HepG2 (cell line): ENCODE measurements around the gene ZNF385B. TPM values are rescaled to one million over a fixed set of nuclear protein-coding genes. Genes with fewer than 3 reads are reported as not detected.

ENCODE experiments used
- CTCF ChIP-seq: sonication (generic); formaldehyde crosslinking; IDR thresholded peaks from 2 replicates; pipeline ENCODE4 v1.5.0; 2020; ENCODE audit warnings: mild to moderate bottlenecking, missing genetic modification reagents, moderate library complexity
- GZF1 ChIP-seq: sonication (generic); formaldehyde crosslinking; IDR thresholded peaks from 2 replicates; pipeline ENCODE4 v1.5.1; 2020; ENCODE audit warnings: mild to moderate bottlenecking, missing genetic modification reagents
- HOXA7 ChIP-seq: sonication (generic); formaldehyde crosslinking; IDR thresholded peaks from 2 replicates; pipeline ENCODE4 v1.8.1; 2022; ENCODE audit warnings: mild to moderate bottlenecking, missing genetic modification reagents, moderate library complexity
- JUNB ChIP-seq: sonication (generic); formaldehyde crosslinking; IDR thresholded peaks from 2 replicates; pipeline ENCODE4 v1.8.0; 2022; ENCODE audit warnings: missing genetic modification reagents, mild to moderate bottlenecking, borderline replicate concordance
- MAFK ChIP-seq, 2 experiments: IDR thresholded peaks in 1 of 2; conservative IDR thresholded peaks in 1 of 2; 2 replicates each; pipeline ENCODE4 v1.6.1; 2011; ENCODE audit warnings: improper control_type of control experiment in 2 of 2, low read length in 2 of 2
- NR0B2 ChIP-seq: sonication (generic); formaldehyde crosslinking; IDR thresholded peaks from 2 replicates; pipeline ENCODE4 v1.4.0; 2020; ENCODE audit warnings: mild to moderate bottlenecking, missing genetic modification reagents
- POGZ ChIP-seq: sonication (generic); formaldehyde crosslinking; IDR thresholded peaks from 2 replicates; pipeline ENCODE4 v1.4.0; 2020; ENCODE audit warnings: mild to moderate bottlenecking, missing genetic modification reagents
- PPARG ChIP-seq: conservative IDR thresholded peaks from 2 replicates; pipeline ENCODE4 v1.6.1; 2016; ENCODE audit warnings: missing biosample characterization, missing genetic modification reagents
- RAD21 ChIP-seq: fragments of 450-650 bp; formaldehyde crosslinking; IDR thresholded peaks from 2 replicates; pipeline ENCODE4 v1.5.0; 2020; ENCODE audit warnings: mild to moderate bottlenecking
- RARG ChIP-seq: sonication (generic); formaldehyde crosslinking; IDR thresholded peaks from 2 replicates; pipeline ENCODE4 v1.4.0; 2020; ENCODE audit warnings: low read depth, mild to moderate bottlenecking, missing genetic modification reagents
- REPIN1 ChIP-seq: sonication (generic); formaldehyde crosslinking; IDR thresholded peaks from 2 replicates; pipeline ENCODE4 v1.8.0; 2022; ENCODE audit warnings: missing genetic modification reagents, low read depth, mild to moderate bottlenecking, borderline replicate concordance
- SALL1 ChIP-seq: sonication (generic); formaldehyde crosslinking; IDR thresholded peaks from 2 replicates; pipeline ENCODE4 v1.8.0; 2022; ENCODE audit warnings: mild to moderate bottlenecking, missing genetic modification reagents
- SMC3 ChIP-seq: IDR thresholded peaks from 2 replicates; pipeline ENCODE4 v1.6.1; 2011; ENCODE audit warnings: low read length, improper control_type of control experiment
- SNAPC5 ChIP-seq: sonication (generic); formaldehyde crosslinking; IDR thresholded peaks from 2 replicates; pipeline ENCODE4 v1.8.1; 2023; ENCODE audit warnings: mild to moderate bottlenecking, missing genetic modification reagents, borderline replicate concordance
- SP140L ChIP-seq: sonication (generic); formaldehyde crosslinking; IDR thresholded peaks from 2 replicates; pipeline ENCODE4 v1.4.0; 2020; ENCODE audit warnings: missing genetic modification reagents, borderline replicate concordance
- TARDBP ChIP-seq: sonication (generic); formaldehyde crosslinking; IDR thresholded peaks from 2 replicates; pipeline ENCODE4 v1.8.0; 2022; ENCODE audit warnings: mild to moderate bottlenecking, missing genetic modification reagents
- ZFP37 ChIP-seq: sonication (generic); formaldehyde crosslinking; IDR thresholded peaks from 2 replicates; pipeline ENCODE4 v1.4.0; 2020; ENCODE audit warnings: missing genetic modification reagents, borderline replicate concordance
- ZMYM4 ChIP-seq: sonication (generic); formaldehyde crosslinking; IDR thresholded peaks from 2 replicates; pipeline ENCODE4 v1.8.1; 2023; ENCODE audit warnings: mild to moderate bottlenecking, missing genetic modification reagents
- ZNF207 ChIP-seq: fragments of 450-650 bp; IDR thresholded peaks from 2 replicates; pipeline ENCODE4 v1.6.1; 2016; ENCODE audit warnings: antibody characterized with exemption, borderline replicate concordance
- ZNF230 ChIP-seq: sonication (generic); formaldehyde crosslinking; IDR thresholded peaks from 2 replicates; pipeline ENCODE4 v1.4.0; 2020; ENCODE audit warnings: mild to moderate bottlenecking, missing genetic modification reagents
- ZNF782 ChIP-seq: sonication (generic); formaldehyde crosslinking; IDR thresholded peaks from 2 replicates; pipeline ENCODE4 v1.4.0; 2020; ENCODE audit warnings: missing genetic modification reagents, mild to moderate bottlenecking, borderline replicate concordance
- polyA plus RNA-seq, 8 experiments: library from polyadenylated mRNA; depleted of rRNA in 3 of 8; stranded (reverse) in 7 of 8; unstranded in 1 of 8; fragments of >200 nt; fragmentation: Illumina TruSeq in 4 of 8; extraction: Trizol in 4 of 8; gene quantifications; 2 replicates each; pipeline versions ENCODE4 v1.2.1 to v1.2.3, GENCODE V29; 2011 to 2016; ENCODE audit warnings: low read depth in 4 of 8, missing spikeins in 1 of 8, mixed read lengths in 1 of 8; ENCODE audit not compliant: insufficient read depth in 1 of 8
- total RNA-seq, 5 experiments: library from RNA; depleted of rRNA; stranded (reverse); fragments of >200 nt; fragmentation: Illumina TruSeq; extraction: Trizol; gene quantifications; 2 replicates each; pipeline ENCODE4 v1.2.3, GENCODE V29; 2016; ENCODE audit warnings: low read depth in 1 of 5
- TF ChIP-seq, protein P1 (sequence below): IDR thresholded peaks from 2 replicates; pipeline ENCODE4 v1.6.1; 2018; ENCODE audit warnings: missing genetic modification reagents
- TF ChIP-seq, protein P2 (sequence below): sonication (generic); formaldehyde crosslinking; IDR thresholded peaks from 2 replicates; pipeline ENCODE4 v1.4.0; 2020; ENCODE audit warnings: low read depth, mild to moderate bottlenecking, missing genetic modification reagents

Gene ZNF385B
- total and polyA plus RNA-seq, 2 of the 13 experiments (the other 11 are each of a cell fraction or from before 2014, with no cell fraction given) = 3.3 to 6.7 TPM

DNA sequence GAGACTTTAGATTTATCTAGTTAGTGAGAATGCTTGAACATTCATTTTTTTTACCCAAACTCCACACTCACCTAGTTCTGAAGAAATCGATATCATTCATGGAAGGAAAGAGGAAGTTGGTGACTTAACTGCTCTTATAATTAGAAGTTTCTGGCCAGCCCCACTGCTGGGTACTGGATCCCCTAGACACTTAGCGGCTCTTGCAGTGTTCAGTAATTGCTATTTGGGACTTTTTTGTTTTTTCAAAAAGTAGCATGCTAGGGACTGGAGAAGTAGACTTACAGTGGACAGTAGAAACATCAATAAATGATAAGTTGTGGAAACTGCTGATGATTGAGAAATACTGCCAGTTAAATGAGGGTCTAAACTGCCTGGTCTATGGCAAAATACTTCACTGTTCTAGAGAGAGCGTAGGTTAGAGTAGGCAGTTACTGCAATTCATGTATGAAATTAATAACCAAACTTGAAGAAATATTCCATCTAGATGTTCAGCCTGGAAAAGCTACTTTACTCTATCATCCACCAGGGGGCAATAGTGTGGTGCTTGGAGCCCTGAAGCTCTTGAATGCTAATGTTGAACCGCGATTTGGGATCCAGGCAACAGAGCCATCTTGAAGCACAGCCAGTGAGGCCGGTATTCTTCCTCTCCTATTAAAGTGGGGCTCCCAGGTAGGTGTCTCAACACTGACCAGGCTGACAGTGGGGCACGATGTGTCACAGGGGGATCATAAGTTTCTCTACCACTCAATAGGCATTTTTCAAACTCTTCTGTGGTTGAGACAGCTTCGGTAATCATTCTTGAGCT is 450.7 kb downstream of the ZNF385B start (continued):
- no peak for TF ChIP-seq NR0B2 (CRISPR knock-in tag)
- TF ChIP-seq HOXA7 (CRISPR knock-in tag) = no peak
- 0 out of 2 replicates have a peak, but pooled peaks have one; percentile 39 for TF ChIP-seq SP140L (CRISPR knock-in tag)
- peak; percentile 22; the same call in 1 of the 2 replicates for TF ChIP-seq POGZ (CRISPR knock-in tag)
- TF ChIP-seq ZNF782 = 0 out of 2 replicates have a peak, but pooled peaks have one; percentile 28
- TF ChIP-seq MAFK (conservative IDR thresholded peaks at IDR 0.05 in 1 of 2, IDR thresholded peaks at IDR 0.05 in 1 of 2; ENCODE audit: low read length in 2 of 2) = 0 out of 4 replicates have a peak, but pooled peaks have one; percentile 8 to 35
- TF ChIP-seq, protein P1, sequence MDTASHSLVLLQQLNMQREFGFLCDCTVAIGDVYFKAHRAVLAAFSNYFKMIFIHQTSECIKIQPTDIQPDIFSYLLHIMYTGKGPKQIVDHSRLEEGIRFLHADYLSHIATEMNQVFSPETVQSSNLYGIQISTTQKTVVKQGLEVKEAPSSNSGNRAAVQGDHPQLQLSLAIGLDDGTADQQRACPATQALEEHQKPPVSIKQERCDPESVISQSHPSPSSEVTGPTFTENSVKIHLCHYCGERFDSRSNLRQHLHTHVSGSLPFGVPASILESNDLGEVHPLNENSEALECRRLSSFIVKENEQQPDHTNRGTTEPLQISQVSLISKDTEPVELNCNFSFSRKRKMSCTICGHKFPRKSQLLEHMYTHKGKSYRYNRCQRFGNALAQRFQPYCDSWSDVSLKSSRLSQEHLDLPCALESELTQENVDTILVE (CRISPR knock-in tag) = peak; percentile 26; the same call in 1 of the 2 replicates
- no peak for TF ChIP-seq PPARG (CRISPR knock-in tag)
- 0 out of 2 replicates have a peak, but pooled peaks have one; percentile 43 for TF ChIP-seq ZFP37 (CRISPR knock-in tag)
- 0 out of 2 replicates have a peak, but pooled peaks have one; percentile 28 for TF ChIP-seq REPIN1 (CRISPR knock-in tag)
- TF ChIP-seq ZNF207 = no peak
- TF ChIP-seq RAD21 (CRISPR knock-in tag) = peak; percentile 74
- TF ChIP-seq ZNF230 (CRISPR knock-in tag) = 0 out of 2 replicates have a peak, but pooled peaks have one; percentile 58
- TF ChIP-seq TARDBP = peak; percentile 50; the same call in 1 of the 2 replicates
- TF ChIP-seq GZF1 = no peak
- TF ChIP-seq SALL1 (CRISPR knock-in tag) = peak; percentile 54
- peak; percentile 42; the same call in 1 of the 2 replicates for TF ChIP-seq ZMYM4 (CRISPR knock-in tag)
- TF ChIP-seq SNAPC5 (CRISPR knock-in tag) = 0 out of 2 replicates have a peak, but pooled peaks have one; percentile 70
- TF ChIP-seq, protein P2, sequence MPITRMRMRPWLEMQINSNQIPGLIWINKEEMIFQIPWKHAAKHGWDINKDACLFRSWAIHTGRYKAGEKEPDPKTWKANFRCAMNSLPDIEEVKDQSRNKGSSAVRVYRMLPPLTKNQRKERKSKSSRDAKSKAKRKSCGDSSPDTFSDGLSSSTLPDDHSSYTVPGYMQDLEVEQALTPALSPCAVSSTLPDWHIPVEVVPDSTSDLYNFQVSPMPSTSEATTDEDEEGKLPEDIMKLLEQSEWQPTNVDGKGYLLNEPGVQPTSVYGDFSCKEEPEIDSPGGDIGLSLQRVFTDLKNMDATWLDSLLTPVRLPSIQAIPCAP (CRISPR knock-in tag) = no peak
- TF ChIP-seq JUNB = no peak
- TF ChIP-seq RARG (CRISPR knock-in tag) = no peak
- TF ChIP-seq SMC3 = peak; percentile 94
- TF ChIP-seq CTCF (CRISPR knock-in tag) = peak; percentile 87
